Naive B cell (primary cell): ENCODE results near the gene MSANTD1. TPM values are rescaled to one million over a fixed set of nuclear protein-coding genes. Genes with fewer than 3 reads are reported as not detected.

Experiments used
- ATAC-seq, 2 donors: fragments of 150-1000 bp; cut with Tn5 transposase; 2 replicates each; pipeline ENCODE4 v1.10.0; 2021; ENCODE audit warnings: low read depth in 2 of 2, mild to moderate bottlenecking in 2 of 2, moderate library complexity in 2 of 2
- DNase-seq: peaks from one replicate; pipeline ENCODE4 v3.0.0; 2022
- H3K27ac Mint-ChIP-seq, 6 donors: one replicate each; pipeline ENCODE4 v1.8.0; 2020 to 2022; ENCODE audit warnings: mild to moderate bottlenecking in 6 of 6, mixed read lengths in 6 of 6, moderate library complexity in 5 of 6, inconsistent platforms in 2 of 6
- H3K27me3 Mint-ChIP-seq, 3 donors: one replicate each; pipeline ENCODE4 v1.8.0; 2021 to 2022; ENCODE audit warnings: mixed read lengths in 3 of 3, mild to moderate bottlenecking in 1 of 3
- H3K36me3 Mint-ChIP-seq, 2 donors: one replicate each; pipeline ENCODE4 v1.8.0; 2020 to 2022; ENCODE audit warnings: mixed read lengths in 2 of 2, inconsistent platforms in 1 of 2, mild to moderate bottlenecking in 1 of 2
- H3K4me1 Mint-ChIP-seq, 3 donors: one replicate each; pipeline ENCODE4 v1.8.0; 2020 to 2022; ENCODE audit warnings: mixed read lengths in 3 of 3, inconsistent platforms in 1 of 3, mild to moderate bottlenecking in 1 of 3, moderate library complexity in 1 of 3
- H3K4me3 Mint-ChIP-seq, 8 donors: one replicate each; pipeline ENCODE4 v1.8.0; 2020 to 2022; ENCODE audit warnings: mild to moderate bottlenecking in 8 of 8, mixed read lengths in 8 of 8, moderate library complexity in 8 of 8, inconsistent platforms in 2 of 8
- H3K9me3 Mint-ChIP-seq, 7 donors: one replicate each; pipeline ENCODE4 v1.8.0; 2020 to 2022; ENCODE audit warnings: mixed read lengths in 7 of 7, mild to moderate bottlenecking in 5 of 7, inconsistent platforms in 2 of 7, moderate library complexity in 1 of 7
- polyA plus RNA-seq, 6 donors: library from polyadenylated mRNA; unstranded; fragments of 300-500 nt; fragmentation: Illumina TruSeq; gene quantifications; one replicate each; pipeline ENCODE4 v1.2.3, GENCODE V29; 2021; ENCODE audit warnings: low read depth in 6 of 6

The MSANTD1 gene
- polyA plus RNA-seq, 6 donors from 2014 or later, result 0.12 to 0.14 TPM; not detected in 4

GRCh38 chr4:3209551-3210325 is 39.2 kb upstream of the MSANTD1 start:
- H3K27me3 Mint-ChIP-seq, result no peaks in the 10 kb centered on the region
- ATAC-seq, result no peak
- no peak for DNase-seq
- no peaks in the 10 kb centered on the region for H3K4me1 Mint-ChIP-seq
- H3K27ac Mint-ChIP-seq, result peak overlapping the region in 2 of 6 donors; percentile 26 to 73
- peaks cover 13 to 38% of the 10 kb centered on the region in 2 donors for H3K36me3 Mint-ChIP-seq
- H3K4me3 Mint-ChIP-seq, result no peak overlapping the region
- H3K9me3 Mint-ChIP-seq, result no peaks in the 10 kb centered on the region

DNA sequence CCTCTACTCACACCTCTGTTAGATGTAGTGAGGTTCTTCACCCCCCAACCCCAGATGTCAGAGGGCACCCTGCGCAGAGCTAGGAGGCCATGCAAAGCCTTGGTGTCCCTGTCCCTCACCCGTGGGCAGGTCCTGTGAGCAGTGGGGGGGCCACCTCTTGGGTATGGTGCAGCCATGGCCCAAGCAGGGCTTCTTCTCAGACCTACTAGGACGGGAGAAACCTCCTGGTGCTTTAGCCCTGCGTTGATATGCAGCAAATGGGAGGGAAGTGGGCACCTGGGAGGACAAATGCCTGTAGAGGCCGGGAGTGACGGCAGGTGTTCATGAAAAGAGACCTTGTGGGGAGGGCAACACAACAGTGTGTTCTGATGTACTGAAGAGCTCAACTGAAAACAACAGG is 38.5 kb upstream of the MSANTD1 start:
- no peaks in the 10 kb centered on the region for H3K9me3 Mint-ChIP-seq
- H3K36me3 Mint-ChIP-seq, result peaks cover 16 to 44% of the 10 kb centered on the region in 2 donors
- H3K4me3 Mint-ChIP-seq, result no peak overlapping the region
- DNase-seq (no peak), ATAC-seq (no peak)
- H3K27ac Mint-ChIP-seq, result no peak overlapping the region
- no peaks in the 10 kb centered on the region for H3K27me3 Mint-ChIP-seq
- no peaks in the 10 kb centered on the region for H3K4me1 Mint-ChIP-seq

DNA sequence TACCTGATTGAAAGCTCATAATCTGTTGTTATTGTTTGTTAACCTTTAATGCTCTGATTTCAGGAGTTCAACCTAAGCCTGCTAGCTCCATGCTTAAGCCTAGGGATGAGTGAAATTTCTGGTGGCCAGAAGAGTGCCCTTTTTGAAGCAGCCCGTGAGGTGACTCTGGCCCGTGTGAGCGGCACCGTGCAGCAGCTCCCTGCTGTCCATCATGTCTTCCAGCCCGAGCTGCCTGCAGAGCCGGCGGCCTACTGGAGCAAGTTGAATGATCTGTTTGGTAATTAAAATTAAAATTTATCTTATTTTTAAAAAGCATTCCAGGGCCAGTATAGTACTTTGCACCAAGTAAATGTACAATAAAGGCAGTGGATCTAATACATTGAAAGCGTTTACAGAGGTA is 37.1 kb upstream of the MSANTD1 start:
- DNase-seq (no peak), ATAC-seq (no peak)
- no peaks in the 10 kb centered on the region for H3K27me3 Mint-ChIP-seq
- no peak overlapping the region for H3K27ac Mint-ChIP-seq
- no peak overlapping the region for H3K4me3 Mint-ChIP-seq
- no peaks in the 10 kb centered on the region for H3K9me3 Mint-ChIP-seq
- no peaks in the 10 kb centered on the region for H3K4me1 Mint-ChIP-seq
- H3K36me3 Mint-ChIP-seq, result peaks cover 16 to 38% of the 10 kb centered on the region in 2 donors

DNA sequence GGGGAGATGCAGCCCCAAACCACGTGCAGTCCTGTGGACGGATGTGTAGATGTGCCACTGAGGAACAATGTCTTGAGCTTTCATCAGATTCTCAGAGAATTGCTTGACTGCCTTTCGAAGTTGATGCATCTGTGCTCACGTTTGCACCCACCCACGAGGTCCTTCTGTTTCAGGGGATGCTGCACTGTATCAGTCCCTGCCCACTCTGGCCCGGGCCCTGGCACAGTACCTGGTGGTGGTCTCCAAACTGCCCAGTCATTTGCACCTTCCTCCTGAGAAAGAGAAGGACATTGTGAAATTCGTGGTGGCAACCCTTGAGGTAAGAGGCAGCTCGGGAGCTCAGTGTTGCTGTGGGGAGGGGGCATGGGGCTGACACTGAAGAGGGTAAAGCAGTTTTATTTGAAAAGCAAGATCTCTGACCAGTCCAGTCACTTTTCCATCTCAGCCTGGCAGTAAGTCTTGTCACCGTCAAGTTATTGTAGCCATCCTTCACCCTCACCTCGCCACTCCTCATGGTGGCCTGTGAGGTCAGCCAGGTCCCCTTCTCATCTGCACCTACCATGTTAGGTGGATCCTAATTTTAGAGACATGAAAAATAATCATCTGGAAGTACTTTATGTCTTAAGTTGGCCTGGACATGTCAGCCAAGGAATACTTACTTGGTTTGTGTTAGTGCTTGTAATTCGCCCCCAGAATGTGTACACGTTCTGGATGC is 36.4 kb upstream of the MSANTD1 start:
- Mint-ChIP-seq H3K4me3 (no peak overlapping the region), H3K36me3 (peaks cover 12 to 32% of the 10 kb centered on the region in 2 donors), H3K27me3 (no peaks in the 10 kb centered on the region), H3K9me3 (no peaks in the 10 kb centered on the region), H3K27ac (peak overlapping the region in 1 of 6 donors; percentile 33), H3K4me1 (no peaks in the 10 kb centered on the region)
- DNase-seq, result no peak
- no peak for ATAC-seq

DNA sequence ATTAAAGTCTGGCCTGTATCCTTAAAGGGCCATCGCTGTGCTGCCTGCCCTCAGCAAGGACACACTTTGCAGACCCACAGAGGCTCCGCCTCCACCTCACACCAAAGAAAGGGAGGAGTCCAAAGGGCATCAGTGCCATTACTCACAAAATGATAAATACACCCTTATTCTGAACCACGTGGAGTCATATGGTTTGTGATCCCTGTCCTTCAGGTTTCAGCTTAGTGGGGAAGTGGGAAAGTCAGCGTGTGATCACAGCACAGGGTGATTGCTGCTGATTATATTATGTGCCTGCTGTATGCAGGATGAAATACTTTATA is 35.9 kb upstream of the MSANTD1 start:
- Mint-ChIP-seq H3K27me3 (no peaks in the 10 kb centered on the region), H3K4me3 (no peak overlapping the region), H3K4me1 (no peaks in the 10 kb centered on the region), H3K27ac (peak overlapping the region in 1 of 6 donors; percentile 38), H3K36me3 (peaks cover 12 to 28% of the 10 kb centered on the region in 2 donors), H3K9me3 (no peaks in the 10 kb centered on the region)
- no peak for DNase-seq
- ATAC-seq, result no peak

GRCh38 chr4:3213661-3214250 is 35.2 kb upstream of the MSANTD1 start:
- H3K9me3 Mint-ChIP-seq, result no peaks in the 10 kb centered on the region
- DNase-seq (no peak), ATAC-seq (no peak)
- H3K27ac Mint-ChIP-seq, result peak overlapping the region in 1 of 6 donors; percentile 12
- H3K4me1 Mint-ChIP-seq, result no peaks in the 10 kb centered on the region
- no peaks in the 10 kb centered on the region for H3K27me3 Mint-ChIP-seq
- peaks cover 15 to 27% of the 10 kb centered on the region in 2 donors for H3K36me3 Mint-ChIP-seq
- H3K4me3 Mint-ChIP-seq, result no peak overlapping the region

DNA sequence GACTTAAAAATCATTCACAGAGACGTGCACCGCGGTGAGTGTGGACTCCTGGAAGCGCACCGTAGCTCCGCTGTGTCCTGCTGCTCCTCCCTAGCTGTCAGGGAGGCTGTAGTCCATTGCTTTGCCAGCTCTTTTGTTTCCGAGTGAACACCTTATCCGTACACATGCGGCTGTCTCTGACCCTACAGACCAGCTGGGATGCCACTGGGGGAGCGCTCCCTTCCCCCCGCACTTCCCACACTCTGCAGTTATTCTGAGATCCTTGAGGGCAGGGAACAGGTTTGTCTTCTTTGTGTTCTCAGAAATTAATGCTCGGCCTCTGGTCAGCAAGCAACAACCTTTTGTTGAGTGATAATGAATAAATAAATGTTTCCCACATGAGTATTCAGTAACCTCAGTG is 33.7 kb upstream of the MSANTD1 start:
- ATAC-seq (no peak), DNase-seq (no peak)
- Mint-ChIP-seq H3K9me3 (no peaks in the 10 kb centered on the region), H3K36me3 (peaks cover 10 to 18% of the 10 kb centered on the region in 2 donors), H3K27me3 (no peaks in the 10 kb centered on the region), H3K4me1 (no peaks in the 10 kb centered on the region), H3K4me3 (no peak overlapping the region), H3K27ac (no peak overlapping the region)

GRCh38 chr4:3215733-3216132 is 33.2 kb upstream of the MSANTD1 start:
- DNase-seq (no peak), ATAC-seq (no peak)
- Mint-ChIP-seq H3K4me1 (no peaks in the 10 kb centered on the region), H3K27me3 (no peaks in the 10 kb centered on the region), H3K27ac (peak overlapping the region in 1 of 6 donors; percentile 37), H3K9me3 (no peaks in the 10 kb centered on the region), H3K36me3 (peaks cover 8 to 18% of the 10 kb centered on the region in 2 donors), H3K4me3 (no peak overlapping the region)

DNA sequence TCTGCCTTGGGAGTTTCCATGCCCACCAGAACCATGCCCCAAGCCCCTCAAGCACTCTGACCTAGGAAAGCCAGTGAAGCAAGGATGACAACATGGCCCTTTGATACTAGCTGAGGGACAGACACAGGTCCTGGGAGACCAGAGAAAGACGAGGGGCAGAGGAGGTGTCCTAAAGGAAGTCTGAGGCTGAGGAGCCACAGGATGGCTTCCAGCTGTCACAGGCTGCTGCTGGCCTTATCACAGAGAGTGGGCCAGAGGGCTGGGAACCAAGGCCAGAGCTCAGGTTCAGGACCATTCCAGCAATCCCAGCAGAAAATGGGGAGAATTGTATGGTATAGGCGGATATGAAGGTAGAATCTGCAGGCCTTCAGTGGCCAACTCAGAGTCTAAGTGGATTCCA is 31.7 kb upstream of the MSANTD1 start:
- no peaks in the 10 kb centered on the region for H3K9me3 Mint-ChIP-seq
- H3K27me3 Mint-ChIP-seq, result no peaks in the 10 kb centered on the region
- no peak for ATAC-seq
- H3K4me3 Mint-ChIP-seq, result peak overlapping the region in 1 of 8 donors; percentile 25
- H3K4me1 Mint-ChIP-seq, result no peaks in the 10 kb centered on the region
- H3K27ac Mint-ChIP-seq, result peak overlapping the region in 2 of 6 donors; percentile 65 to 66
- H3K36me3 Mint-ChIP-seq, result peaks cover 8 to 31% of the 10 kb centered on the region in 2 donors
- DNase-seq, result no peak

- Mint-ChIP-seq H3K9me3 (no peaks in the 10 kb centered on the region), H3K36me3 (peaks cover 8 to 34% of the 10 kb centered on the region in 2 donors), H3K4me1 (no peaks in the 10 kb centered on the region), H3K27me3 (no peaks in the 10 kb centered on the region), H3K4me3 (no peak overlapping the region), H3K27ac (no peak overlapping the region)
- ATAC-seq (no peak), DNase-seq (no peak)
Measured at GRCh38 chr4:3217771-3218170, 31.2 kb upstream of the MSANTD1 start.

GRCh38 chr4:3218824-3219760 is 29.9 kb upstream of the MSANTD1 start:
- ATAC-seq (no peak), DNase-seq (no peak)
- Mint-ChIP-seq H3K4me3 (peak overlapping the region in 2 of 8 donors; percentile 25 to 80), H3K27ac (peak overlapping the region in 4 of 6 donors; percentile 49 to 90 (median 61)), H3K36me3 (peaks cover 15 to 42% of the 10 kb centered on the region in 2 donors), H3K4me1 (no peaks in the 10 kb centered on the region), H3K9me3 (no peaks in the 10 kb centered on the region), H3K27me3 (no peaks in the 10 kb centered on the region)

GRCh38 chr4:3219761-3220475 is 29.0 kb upstream of the MSANTD1 start:
- DNase-seq, result no peak
- no peaks in the 10 kb centered on the region for H3K4me1 Mint-ChIP-seq
- peak overlapping the region in 1 of 8 donors; percentile 66 for H3K4me3 Mint-ChIP-seq

More at GRCh38 chr4:3219761-3220475, 29.0 kb upstream of the MSANTD1 start:
- H3K36me3 Mint-ChIP-seq, result peaks cover 14 to 45% of the 10 kb centered on the region in 2 donors
- no peak for ATAC-seq
- no peaks in the 10 kb centered on the region for H3K9me3 Mint-ChIP-seq
- no peaks in the 10 kb centered on the region for H3K27me3 Mint-ChIP-seq
- H3K27ac Mint-ChIP-seq, result no peak overlapping the region
